Articular chondrocyte of knee joint (primary cell): ENCODE results near the gene AMELX. TPM values are rescaled to one million over a fixed set of nuclear protein-coding genes. Genes with fewer than 3 reads are reported as not detected.

Source experiments
- small RNA-seq: library from RNA; depleted of rRNA; stranded (forward); fragments of <200 nt; gene quantifications from one replicate; pipeline ENCODE3, GENCODE V24; 2012
- total RNA-seq: library from RNA; depleted of rRNA; stranded (reverse); fragments of >200 nt; gene quantifications from 2 replicates; pipeline ENCODE4 v1.2.3, GENCODE V29; 2012

Gene AMELX
- total RNA-seq, result not detected in 2 replicates

DNA sequence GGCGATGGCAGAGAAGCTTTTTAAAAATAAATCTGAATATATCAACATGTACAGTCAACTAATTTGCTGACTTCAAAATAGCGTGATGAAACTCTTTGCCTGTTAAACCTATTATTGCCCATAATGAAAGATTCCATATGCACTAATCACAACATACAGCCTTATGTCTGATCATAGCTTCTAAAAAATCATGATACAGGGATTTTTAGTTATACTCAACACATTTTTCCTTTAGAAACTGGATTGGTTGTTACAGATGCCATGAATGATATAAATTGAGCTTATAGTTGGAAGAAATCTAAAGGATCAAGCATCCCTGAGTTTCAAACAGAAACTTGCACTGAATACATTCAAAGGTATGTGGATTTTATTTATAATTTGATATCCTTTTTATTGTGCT is at the start of gene AMELX:
TSS of gene AMELX (plus strand) at position 301 of the 400 bp plus-strand sequence. CDS start 1,376 bp downstream, outside the sequence.

Small RNA genes lying within 50 kb of the gene (small RNA-seq; reads per million reads assigned to genes)
- gene MIR548AX, result not detected

Other genes starting within 250 kb of the AMELX start
- 19.1 and 20.8 TPM in 2 replicates for gene HCCS, start 182.1 kb upstream of the AMELX start, total RNA-seq